Measurements from ENCODE around the gene ARMH3.

The ARMH3 gene

DNA sequence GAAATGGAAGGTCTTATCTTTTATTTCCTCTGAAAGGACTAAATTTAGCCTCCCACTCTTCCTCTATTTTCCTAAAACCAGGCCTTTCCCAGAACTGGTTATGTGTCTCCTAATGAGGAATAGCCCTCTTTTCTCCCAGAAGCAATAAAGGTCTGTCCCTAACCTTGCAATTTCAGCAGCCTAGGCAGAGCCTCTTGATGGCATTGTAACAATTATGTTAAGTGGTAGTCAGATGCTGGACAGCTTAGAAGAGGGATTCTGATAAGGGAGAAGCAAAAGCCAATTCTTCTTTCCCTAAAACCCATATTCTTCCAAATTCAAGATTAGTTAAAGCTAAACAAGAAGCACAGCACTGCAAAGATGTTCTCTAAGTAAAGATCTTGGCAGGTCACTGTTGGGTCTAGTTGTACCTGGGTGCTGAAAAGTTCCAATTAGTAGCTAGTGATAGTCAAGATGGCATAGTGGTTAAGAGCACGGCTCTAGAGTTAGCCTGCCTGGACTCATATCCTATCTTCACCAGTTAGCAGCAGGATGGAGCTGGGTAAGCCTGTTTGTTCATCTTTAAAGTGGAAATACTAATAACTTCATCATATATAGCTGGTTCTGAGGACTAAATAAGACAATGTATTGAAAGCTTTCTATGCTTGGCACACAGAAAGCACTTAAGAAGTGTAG, 198.0 kb downstream of the ARMH3 start:
- no peak for DNase-seq (ENCODE audit: low read depth)

DNA sequence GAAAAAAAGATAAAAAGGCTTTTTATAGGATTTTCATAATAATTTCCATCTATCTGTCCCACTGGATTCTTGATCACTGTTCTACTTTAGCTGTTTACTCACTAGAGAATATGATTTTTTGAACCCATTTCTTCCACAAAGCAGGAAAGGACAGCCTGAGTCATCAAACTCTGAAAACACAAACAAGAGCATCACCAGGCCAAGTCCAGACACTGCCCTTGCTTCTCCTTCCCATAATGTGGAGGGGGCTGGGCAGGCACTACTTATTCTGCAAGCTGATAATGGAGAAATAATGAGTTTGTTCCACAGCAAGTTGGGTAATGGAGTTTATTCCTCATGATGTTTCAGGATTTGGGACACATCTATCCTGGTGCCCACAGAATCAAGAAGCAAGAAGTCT, 199.3 kb downstream of the ARMH3 start:
- no peak for DNase-seq (ENCODE audit: low read depth)

DNA sequence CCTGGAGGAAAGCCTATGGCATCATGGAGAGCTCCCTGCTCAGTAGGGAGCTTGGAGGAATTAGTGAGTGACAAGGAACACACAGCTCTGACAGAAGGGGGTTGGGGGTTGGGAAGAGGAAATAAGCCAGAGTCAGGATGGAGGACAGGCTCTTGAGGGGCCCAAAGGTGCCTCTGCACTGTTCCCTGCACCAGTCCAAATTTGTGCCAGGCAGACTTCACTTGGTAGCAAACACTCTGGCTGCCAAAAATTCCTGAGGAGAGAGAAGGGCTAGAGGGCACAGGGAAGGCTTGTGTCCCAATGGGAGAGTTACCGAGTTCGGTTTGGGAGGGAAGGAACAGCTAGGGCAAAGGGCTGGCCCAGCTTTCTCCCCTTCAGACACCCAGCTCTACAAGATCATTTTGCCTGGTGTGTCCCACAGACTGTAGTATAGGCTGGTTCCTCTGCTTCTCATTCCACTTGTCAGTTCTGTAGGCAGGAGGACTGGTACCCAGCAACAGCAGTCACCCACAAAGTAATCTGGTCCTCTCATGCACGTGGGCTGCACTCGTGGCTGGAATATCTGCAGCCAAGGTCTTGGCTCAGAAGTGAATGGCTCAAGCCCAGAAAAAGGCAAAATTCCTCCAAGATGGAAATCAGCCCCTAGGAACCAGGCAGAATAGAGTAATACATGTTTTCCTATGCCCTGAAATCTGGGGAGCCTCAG, 204.4 kb downstream of the ARMH3 start:
- no peak for DNase-seq (ENCODE audit: low read depth)

DNA sequence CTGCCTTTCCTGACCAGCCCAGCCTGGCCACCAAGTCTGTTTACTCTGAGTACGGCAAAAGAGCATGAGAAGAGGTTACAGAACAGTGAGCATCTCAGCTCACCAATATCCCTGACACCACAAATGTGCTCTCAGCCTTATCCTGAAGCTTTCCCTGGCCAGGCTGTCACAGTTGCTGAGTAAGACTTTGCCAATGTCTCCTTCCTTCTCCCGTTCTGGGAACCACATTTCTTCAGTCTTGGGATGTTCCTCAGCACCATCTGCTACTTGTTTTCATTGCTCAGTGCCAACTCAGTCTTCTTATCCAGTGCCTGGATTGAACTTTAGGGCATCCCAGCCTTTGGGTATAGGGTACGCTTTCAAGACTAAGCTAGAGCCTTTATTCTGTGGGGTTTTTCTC, 205.2 kb downstream of the ARMH3 start:
- no peak for DNase-seq (ENCODE audit: low read depth)

DNA sequence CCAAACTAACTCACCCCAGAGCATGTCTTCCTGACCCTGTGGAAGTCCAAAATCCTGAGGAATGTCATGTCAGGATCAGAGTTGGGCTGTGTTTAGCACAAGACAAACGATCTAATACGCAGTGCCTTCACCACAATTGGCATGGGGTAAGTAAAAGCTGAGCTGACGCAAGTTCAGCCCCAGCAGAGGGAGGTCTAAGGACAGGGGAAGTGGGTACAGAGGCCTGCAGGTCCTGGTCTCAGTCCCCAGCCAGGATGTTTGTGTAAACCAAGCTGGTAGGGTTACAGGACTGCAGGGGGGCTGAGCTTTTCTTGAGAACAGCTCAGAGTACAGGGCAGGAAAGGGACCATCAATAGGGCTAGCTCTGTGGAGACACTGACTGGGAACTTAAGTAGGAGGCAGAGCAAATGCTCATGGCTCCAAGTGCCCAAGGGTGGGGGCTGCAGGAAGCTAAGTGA, 207.1 kb downstream of the ARMH3 start:
- no peak for DNase-seq (ENCODE audit: low read depth)

DNA sequence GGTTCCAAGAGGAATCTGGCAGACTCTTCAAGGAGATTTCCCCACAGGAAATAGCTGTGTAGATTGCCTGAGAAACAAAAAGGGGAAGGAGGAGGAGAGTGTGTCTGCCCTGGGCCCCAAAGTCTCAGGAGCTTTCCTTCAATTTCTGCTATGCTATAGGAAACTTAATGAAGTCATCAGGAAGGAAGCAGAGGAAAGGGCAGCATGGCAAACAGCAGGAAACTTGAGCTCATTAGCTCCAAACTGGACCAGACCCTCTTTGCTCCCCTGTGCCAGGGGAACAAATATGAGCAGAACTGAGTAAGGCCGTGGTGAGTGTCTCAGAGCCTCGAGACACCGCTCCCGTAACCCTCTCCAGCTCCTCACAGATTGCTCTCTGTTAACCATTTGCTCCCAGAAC, 207.6 kb downstream of the ARMH3 start:
- no peak for DNase-seq (ENCODE audit: low read depth)

- no peak for DNase-seq (ENCODE audit: low read depth)
Measured at GRCh38 chr10:101845893-101846292, 210.1 kb downstream of the ARMH3 start.

- no peak for DNase-seq (ENCODE audit: low read depth)
Measured at GRCh38 chr10:101843032-101844021, 212.6 kb downstream of the ARMH3 start, which contains the start of gene KCNIP2. Gene KCNIP2 (minus strand): TSS chr10:101843800. CDS start chr10:101843568, 232 bp downstream.

- no peak for DNase-seq (ENCODE audit: low read depth)
Measured at GRCh38 chr10:101841826-101842225, 214.1 kb downstream of the ARMH3 start.

GRCh38 chr10:101840741-101841453, 215.1 kb downstream of the ARMH3 start:
- DNase-seq (ENCODE audit: low read depth) = peak; percentile 62

DNA sequence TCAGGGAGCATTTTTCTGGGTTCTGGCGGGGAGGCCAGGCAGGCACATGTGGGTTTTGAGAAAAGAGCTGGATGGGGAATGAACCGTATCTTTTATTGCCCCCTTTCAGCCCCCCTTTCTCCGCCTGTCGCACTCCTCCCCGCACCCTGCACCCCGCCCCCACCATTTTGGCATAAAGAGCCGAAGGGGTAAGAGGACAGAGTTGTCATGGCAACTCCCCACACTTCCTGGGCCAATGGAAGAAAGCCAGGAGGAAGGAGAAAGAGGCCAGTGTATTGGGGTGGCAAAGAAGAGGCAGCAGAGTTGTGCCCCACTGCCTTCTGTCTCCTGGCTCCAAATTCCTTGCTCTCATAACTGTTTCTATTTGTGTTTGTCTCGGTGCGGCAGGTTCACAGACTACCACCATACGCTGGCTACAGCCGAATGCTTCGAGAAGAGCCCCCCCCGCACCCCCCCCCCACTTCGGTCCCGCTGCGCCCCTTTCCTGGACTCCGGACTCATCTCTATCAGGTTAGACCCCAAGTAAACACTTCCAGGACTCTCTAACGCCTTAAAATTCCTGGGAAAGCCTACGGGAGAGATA, 215.8 kb downstream of the ARMH3 start:
- DNase-seq (ENCODE audit: low read depth) = no peak

GRCh38 chr10:101839416-101840063, 216.4 kb downstream of the ARMH3 start:
- DNase-seq (ENCODE audit: low read depth) = no peak

DNA sequence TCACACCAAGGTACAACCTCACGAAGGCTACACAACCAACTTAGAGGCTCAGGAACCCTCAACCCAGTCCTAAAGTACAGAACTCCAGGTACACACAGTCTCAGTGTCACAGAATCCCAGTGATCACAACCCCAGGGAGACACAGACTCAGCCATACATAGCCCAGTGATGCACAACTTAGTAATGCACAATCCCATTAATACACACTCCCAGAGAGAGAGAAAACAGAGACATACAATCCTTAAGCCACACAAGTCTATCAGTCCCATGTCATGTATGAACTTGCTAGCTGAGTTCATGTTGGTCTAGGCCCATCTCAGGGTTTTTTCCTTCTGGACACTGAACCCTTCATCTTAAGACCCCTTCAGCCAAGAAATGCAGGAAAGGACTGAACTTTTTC, 217.0 kb downstream of the ARMH3 start:
- no peak for DNase-seq (ENCODE audit: low read depth)

DNA sequence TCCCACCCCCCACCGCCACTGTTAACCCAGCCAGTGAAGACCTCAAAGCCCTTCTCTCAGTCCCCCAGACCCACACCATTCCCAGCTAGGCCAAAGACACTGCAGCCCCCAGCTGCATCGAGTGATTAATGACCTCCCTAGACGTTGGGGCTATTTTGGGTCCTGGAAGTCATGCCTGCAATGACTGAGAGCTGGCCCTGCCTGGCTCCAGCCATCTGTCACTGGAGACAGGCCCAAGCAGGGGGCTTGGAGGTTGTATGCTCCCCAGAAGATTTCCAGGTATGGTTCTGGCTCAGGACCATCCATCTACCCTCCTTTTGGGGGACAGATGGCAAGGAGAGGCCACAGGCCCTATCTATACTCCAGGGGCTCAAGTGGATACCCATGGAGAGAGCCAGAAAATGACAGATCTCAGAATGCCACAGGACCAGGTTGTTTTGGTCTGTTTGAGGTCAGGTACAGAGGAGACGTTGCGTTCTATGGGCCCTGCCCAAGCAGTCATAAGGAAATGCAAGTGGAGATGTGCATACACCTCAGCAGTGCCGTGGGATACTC, 217.5 kb downstream of the ARMH3 start:
- no peak for DNase-seq (ENCODE audit: low read depth)

DNA sequence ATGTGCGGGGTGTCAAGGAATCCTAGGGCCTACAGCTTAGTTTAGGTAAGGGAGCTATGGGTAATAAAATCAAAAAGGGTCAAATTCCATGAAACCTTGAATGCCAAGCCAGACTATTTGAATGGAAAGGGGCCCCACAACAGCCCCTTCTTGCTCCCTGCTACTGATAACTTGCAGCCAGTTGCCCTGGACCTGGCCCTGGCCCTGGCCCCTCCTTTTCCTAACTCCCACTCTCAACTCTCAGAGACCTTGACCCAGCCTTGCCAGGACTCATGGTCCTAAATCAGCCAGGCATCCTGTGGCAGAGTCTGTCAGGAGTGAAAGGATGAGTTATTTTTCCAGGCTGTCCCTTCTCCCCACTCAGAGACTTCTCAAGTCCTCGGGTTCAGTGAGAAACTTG, 218.2 kb downstream of the ARMH3 start:
- no peak for DNase-seq (ENCODE audit: low read depth)

GRCh38 chr10:101835362-101835761, 220.6 kb downstream of the ARMH3 start:
- DNase-seq (ENCODE audit: low read depth) = no peak

GRCh38 chr10:101834341-101834740, 221.6 kb downstream of the ARMH3 start:
- DNase-seq (ENCODE audit: low read depth) = no peak

GRCh38 chr10:101833466-101833865, 222.5 kb downstream of the ARMH3 start:
- DNase-seq (ENCODE audit: low read depth) = no peak

GRCh38 chr10:101832325-101832771, 223.6 kb downstream of the ARMH3 start:
- DNase-seq (ENCODE audit: low read depth) = no peak

- DNase-seq (ENCODE audit: low read depth) = no peak
Measured at GRCh38 chr10:101831169-101831811, 224.7 kb downstream of the ARMH3 start.

Measured in stimulated activated CD8-positive, alpha-beta memory T cell treated with anti-CD3 and anti-CD28 coated beads, Interleukin-12 subunit alpha, Interleukin-12 subunit beta, amount 100 ng/mL, for 1 hour (primary cell).